Tibial artery (tissue), 4 donors: ENCODE data around the gene SEC16A.

Experiments
- DNase-seq, 2 donors: peaks; one replicate each; pipeline ENCODE4 v3.0.0-alpha.2; 2019
- H3K27ac ChIP-seq, 2 donors: fragments of 200-600 bp; sonication (generic) in 1 of 2; 1 replicate in 1 of 2; 2 replicates in 1 of 2; pipeline ENCODE4 v1.5.1; 2018 to 2019; ENCODE audit warnings: mild to moderate bottlenecking in 1 of 2
- H3K27me3 ChIP-seq, 2 donors: fragments of 200-600 bp; sonication (generic) in 1 of 2; one replicate each; pipeline versions ENCODE4 v1.5.1 to v1.6.0; 2016 to 2019
- H3K36me3 ChIP-seq, 3 donors: fragments of 200-600 bp; sonication (generic) in 2 of 3; one replicate each; pipeline ENCODE4 v1.5.1; 2016 to 2019; ENCODE audit warnings: mild to moderate bottlenecking in 2 of 3
- H3K4me1 ChIP-seq, 4 donors: fragments of 200-600 bp; sonication (generic) in 2 of 4; 1 replicate in 3 of 4; 2 replicates in 1 of 4; pipeline ENCODE4 v1.5.1; 2016 to 2019
- H3K4me3 ChIP-seq, 2 donors: fragments of 200-600 bp; sonication (generic) in 1 of 2; 1 replicate in 1 of 2; 2 replicates in 1 of 2; pipeline ENCODE4 v1.5.1; 2018 to 2019; ENCODE audit warnings: mild to moderate bottlenecking in 2 of 2
- H3K9me3 ChIP-seq, 3 donors: fragments of 200-600 bp; sonication (generic) in 1 of 3; one replicate each; pipeline ENCODE4 v1.5.1; 2016 to 2019
- CTCF ChIP-seq, 2 experiments: fragments of 200-600 bp in 1 of 2; fragments of 450-650 bp in 1 of 2; IDR thresholded peaks; one replicate each; pipeline ENCODE4 v1.5.1; 2017 to 2019; ENCODE audit warnings: antibody characterized with exemption in 2 of 2, mild to moderate bottlenecking in 1 of 2, moderate library complexity in 1 of 2
- intact Hi-C: fragments of 100-400 bp; cut with DNase I; formaldehyde crosslinking; loops from one replicate; pipeline ENCODE4 v1.15.0; 2023; ENCODE audit warnings: low total_unique reads

SEC16A gene

DNA sequence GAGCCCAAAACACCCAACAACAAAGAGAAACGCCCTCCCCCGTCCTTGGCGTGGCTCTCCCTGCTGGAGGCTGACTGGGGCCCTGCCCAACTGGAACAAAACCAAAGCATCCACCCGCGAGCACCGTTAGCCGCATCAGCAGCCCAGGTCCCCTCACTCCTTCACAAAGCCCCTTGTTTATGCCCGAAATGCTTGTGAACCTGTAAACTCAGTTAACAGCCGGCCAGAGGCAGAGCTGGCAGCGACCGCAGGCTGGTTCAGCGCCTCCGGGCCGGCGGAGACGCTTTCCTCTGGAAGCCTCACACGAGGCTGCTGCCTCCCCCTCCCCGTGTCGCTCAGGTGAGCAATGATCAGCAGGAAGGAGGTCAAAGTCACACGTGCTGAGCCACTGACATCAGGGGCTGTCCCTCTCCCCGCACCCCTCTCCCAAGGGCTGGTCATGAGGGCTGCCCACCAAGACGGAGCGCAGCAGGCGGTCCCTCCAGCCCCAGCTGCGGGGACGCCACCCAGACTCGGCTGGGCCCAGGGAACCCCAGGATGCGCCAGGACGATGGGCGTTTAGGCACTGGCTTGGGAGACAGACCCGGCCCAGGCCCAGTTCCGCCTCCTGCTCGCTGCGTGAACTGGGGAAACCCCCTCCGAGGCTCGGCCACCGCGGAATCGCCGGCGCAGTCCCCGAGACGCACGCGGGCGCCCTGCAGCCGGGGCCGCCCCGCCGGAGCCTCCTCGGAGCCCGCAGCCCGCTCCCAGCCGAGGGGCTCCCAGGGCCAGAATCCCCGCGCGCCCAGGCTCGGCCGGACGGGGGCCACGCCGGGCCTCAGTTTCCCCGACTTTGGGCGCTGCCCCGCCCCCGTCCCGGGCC, 83.4 kb downstream of the SEC16A start:
- H3K4me1 ChIP-seq: peaks cover 0 to 26% (median 20%) of the 10 kb centered on the region in 4 donors
- peak overlapping the region; percentile 77 to 92 for H3K4me3 ChIP-seq
- H3K36me3 ChIP-seq: peaks cover 26 to 63% (median 47%) of the 10 kb centered on the region in 3 donors
- H3K9me3 ChIP-seq: no peaks in the 10 kb centered on the region
- TF ChIP-seq CTCF (IDR thresholded peaks at IDR 0.05): no peak
- intact Hi-C loops: no loop called here
- DNase-seq: no peak
- H3K27me3 ChIP-seq: no peaks in the 10 kb centered on the region
- peak overlapping the region; percentile 54 to 63 for H3K27ac ChIP-seq

DNA sequence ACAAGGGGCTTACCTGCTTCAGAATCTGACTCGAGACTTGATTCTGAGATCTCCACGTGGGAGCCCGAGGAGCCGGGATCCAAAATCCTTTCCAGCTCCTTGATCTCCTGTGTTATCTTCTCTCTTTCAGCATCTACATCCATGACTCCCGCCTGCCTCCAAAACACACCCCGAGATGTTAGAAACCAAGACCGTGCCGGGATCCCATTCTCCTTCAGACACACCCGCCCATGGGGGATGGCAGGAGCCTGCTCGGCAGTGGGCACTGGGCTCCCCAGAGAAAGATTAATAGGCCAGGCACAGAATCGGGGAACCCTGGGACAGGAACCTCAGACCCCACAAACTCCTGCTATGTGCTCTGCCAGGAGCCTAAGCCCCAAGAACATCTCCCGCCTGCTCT, 84.6 kb downstream of the SEC16A start:
- intact Hi-C loops: no loop called here
- H3K27ac ChIP-seq: no peak overlapping the region
- H3K4me3 ChIP-seq: no peak overlapping the region
- peaks cover 32 to 63% (median 48%) of the 10 kb centered on the region in 3 donors for H3K36me3 ChIP-seq
- TF ChIP-seq CTCF (IDR thresholded peaks at IDR 0.05): no peak
- H3K4me1 ChIP-seq: peaks cover 0 to 26% (median 20%) of the 10 kb centered on the region in 4 donors
- no peak for DNase-seq
- no peaks in the 10 kb centered on the region for H3K9me3 ChIP-seq
- no peaks in the 10 kb centered on the region for H3K27me3 ChIP-seq

DNA sequence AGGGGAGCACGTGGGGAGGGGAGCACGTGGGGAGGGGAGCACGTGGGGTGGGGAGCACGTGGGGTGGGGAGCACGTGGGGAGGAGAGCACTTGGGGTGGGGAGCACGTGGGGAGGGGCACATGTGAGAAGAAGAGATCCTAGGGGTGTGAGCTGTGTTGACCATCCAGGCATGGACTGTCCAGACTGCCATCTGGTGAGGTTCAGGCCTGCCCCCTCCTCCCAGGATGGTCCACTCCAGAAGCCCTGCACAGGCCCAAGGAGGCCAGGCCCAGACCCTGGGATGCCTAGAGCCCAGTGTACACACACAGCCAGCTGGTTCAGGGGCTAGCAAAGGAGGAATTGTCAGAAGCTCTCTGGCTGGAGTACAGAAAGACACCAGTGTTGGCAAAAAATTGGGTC, 85.2 kb downstream of the SEC16A start:
- Histone ChIP-seq H3K9me3 (no peaks in the 10 kb centered on the region), H3K4me1 (peaks cover 0 to 26% (median 20%) of the 10 kb centered on the region in 4 donors), H3K27me3 (no peaks in the 10 kb centered on the region), H3K4me3 (no peak overlapping the region), H3K36me3 (peaks cover 32 to 67% (median 52%) of the 10 kb centered on the region in 3 donors), H3K27ac (no peak overlapping the region)
- no peak for DNase-seq
- intact Hi-C loops: no loop called here
- TF ChIP-seq CTCF (IDR thresholded peaks at IDR 0.05): no peak

GRCh38 chr9:136396219-136396515, 86.7 kb downstream of the SEC16A start:
- Histone ChIP-seq H3K9me3 (no peaks in the 10 kb centered on the region), H3K27ac (no peak overlapping the region), H3K4me1 (peaks cover 0 to 26% (median 20%) of the 10 kb centered on the region in 4 donors), H3K27me3 (no peaks in the 10 kb centered on the region), H3K4me3 (no peak overlapping the region), H3K36me3 (peaks cover 37 to 72% (median 56%) of the 10 kb centered on the region in 3 donors)
- intact Hi-C loops: no loop called here
- no peak for DNase-seq
- no peak for TF ChIP-seq CTCF (IDR thresholded peaks at IDR 0.05)

GRCh38 chr9:136395345-136396218, 87.3 kb downstream of the SEC16A start:
- Histone ChIP-seq H3K4me1 (peaks cover 0 to 24% (median 18%) of the 10 kb centered on the region in 4 donors), H3K27ac (no peak overlapping the region), H3K36me3 (peaks cover 37 to 72% (median 61%) of the 10 kb centered on the region in 3 donors), H3K4me3 (no peak overlapping the region), H3K27me3 (no peaks in the 10 kb centered on the region), H3K9me3 (no peaks in the 10 kb centered on the region)
- TF ChIP-seq CTCF (IDR thresholded peaks at IDR 0.05): no peak
- no peak for DNase-seq
- intact Hi-C loops: no loop called here
